AG09309 (cell line): ENCODE results near the gene PRSS2.

Experiments used
- DNase-seq: peaks from one replicate; pipeline ENCODE4 v3.0.0-alpha.2; 2010; ENCODE audit warnings: low read depth
- H3K4me3 ChIP-seq: 2 replicates; pipeline ENCODE4 v1.5.1; 2011; ENCODE audit warnings: mild to moderate bottlenecking, low read depth, low read length, moderate library complexity; ENCODE audit not compliant: control insufficient read depth
- TF ChIP-seq, protein P1 (sequence below): IDR thresholded peaks from 2 replicates; pipeline ENCODE4 v1.5.1; 2011; ENCODE audit warnings: mild to moderate bottlenecking, low read depth, low read length, inconsistent platforms; ENCODE audit not compliant: insufficient read depth, control insufficient read depth; ENCODE audit errors: missing control alignments

Gene PRSS2

GRCh38 chr7:142782922-142783900, 12.4 kb downstream of the PRSS2 start:
- peak overlapping the region; percentile 34 for H3K4me3 ChIP-seq
- peak; percentile 63 for DNase-seq
- TF ChIP-seq, protein P1, sequence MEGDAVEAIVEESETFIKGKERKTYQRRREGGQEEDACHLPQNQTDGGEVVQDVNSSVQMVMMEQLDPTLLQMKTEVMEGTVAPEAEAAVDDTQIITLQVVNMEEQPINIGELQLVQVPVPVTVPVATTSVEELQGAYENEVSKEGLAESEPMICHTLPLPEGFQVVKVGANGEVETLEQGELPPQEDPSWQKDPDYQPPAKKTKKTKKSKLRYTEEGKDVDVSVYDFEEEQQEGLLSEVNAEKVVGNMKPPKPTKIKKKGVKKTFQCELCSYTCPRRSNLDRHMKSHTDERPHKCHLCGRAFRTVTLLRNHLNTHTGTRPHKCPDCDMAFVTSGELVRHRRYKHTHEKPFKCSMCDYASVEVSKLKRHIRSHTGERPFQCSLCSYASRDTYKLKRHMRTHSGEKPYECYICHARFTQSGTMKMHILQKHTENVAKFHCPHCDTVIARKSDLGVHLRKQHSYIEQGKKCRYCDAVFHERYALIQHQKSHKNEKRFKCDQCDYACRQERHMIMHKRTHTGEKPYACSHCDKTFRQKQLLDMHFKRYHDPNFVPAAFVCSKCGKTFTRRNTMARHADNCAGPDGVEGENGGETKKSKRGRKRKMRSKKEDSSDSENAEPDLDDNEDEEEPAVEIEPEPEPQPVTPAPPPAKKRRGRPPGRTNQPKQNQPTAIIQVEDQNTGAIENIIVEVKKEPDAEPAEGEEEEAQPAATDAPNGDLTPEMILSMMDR = peak; percentile 97

GRCh38 chr7:142784096-142784495, 13.3 kb downstream of the PRSS2 start:
- TF ChIP-seq, protein P1 = no peak
- DNase-seq = no peak
- H3K4me3 ChIP-seq = no peak overlapping the region

GRCh38 chr7:142784716-142785115, 13.9 kb downstream of the PRSS2 start:
- no peak for DNase-seq
- no peak overlapping the region for H3K4me3 ChIP-seq
- TF ChIP-seq, protein P1 = no peak

DNA sequence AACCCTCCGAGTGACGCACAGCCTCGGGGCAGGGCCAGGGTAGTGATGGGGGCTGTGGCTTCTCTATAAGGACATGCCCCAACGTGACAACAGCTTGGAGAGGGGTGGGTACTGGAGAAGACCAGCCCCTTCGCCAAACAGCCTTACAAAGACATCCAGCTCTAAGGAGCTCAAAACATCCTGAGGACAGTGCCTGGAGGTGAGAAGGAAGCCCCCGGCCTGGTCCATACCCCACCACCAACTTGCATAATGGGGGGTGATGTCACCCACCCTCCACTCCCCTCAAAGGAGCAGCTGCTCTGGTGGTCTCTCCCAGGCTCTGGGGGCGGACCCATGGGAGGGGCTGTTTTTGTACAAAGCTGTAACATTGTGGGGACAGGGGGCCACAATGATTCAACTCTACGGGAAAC, 15.1 kb downstream of the PRSS2 start:
- H3K4me3 ChIP-seq = no peak overlapping the region
- TF ChIP-seq, protein P1 = no peak

DNA sequence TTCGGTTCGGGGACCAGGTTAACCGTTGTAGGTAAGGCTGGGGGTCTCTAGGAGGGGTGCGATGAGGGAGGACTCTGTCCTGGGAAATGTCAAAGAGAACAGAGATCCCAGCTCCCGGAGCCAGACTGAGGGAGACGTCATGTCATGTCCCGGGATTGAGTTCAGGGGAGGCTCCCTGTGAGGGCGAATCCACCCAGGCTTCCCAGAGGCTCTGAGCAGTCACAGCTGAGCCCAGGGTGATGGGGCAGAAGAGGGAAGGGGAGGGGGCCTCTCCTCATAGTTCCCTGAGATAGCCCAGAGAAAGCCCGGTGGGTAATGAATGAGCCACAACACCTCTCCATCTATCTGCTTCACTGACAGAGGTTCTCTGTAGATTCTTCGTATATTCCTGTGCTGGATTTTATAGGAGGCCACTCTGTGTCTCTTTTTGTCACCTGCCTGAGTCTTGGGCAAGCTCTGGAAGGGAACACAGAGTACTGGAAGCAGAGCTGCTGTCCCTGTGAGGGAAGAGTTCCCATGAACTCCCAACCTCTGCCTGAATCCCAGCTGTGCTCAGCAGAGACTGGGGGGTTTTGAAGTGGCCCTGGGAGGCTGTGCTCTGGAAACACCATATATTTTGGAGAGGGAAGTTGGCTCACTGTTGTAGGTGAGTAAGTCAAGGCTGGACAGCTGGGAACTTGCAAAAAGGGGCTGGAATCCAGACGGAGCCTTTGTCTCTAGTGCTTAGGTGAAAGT, 16.4 kb downstream of the PRSS2 start:
- H3K4me3 ChIP-seq = no peak overlapping the region
- DNase-seq = no peak
- TF ChIP-seq, protein P1 = no peak

More for the DNA sequence above, 15.1 kb downstream of the PRSS2 start:
- DNase-seq = no peak

- TF ChIP-seq, protein P1 = no peak
- no peak overlapping the region for H3K4me3 ChIP-seq
- DNase-seq = no peak
These were observed 17.0 kb downstream of the PRSS2 start for GRCh38 chr7:142787783-142788182.
